GM06990 (cell line): ENCODE data around the gene PRXL2C.
"Not testable (repeated sequence)": the region's sequence is repeated elsewhere in the genome, so short reads cannot be mapped to it uniquely, and the experiment has no call there.

Experiments
- DNase-seq: peaks from one replicate; pipeline ENCODE4 v3.0.0-alpha.2; 2011; ENCODE audit not compliant: insufficient read length; ENCODE audit errors: extremely low read depth
- H3K27me3 ChIP-seq: replicated peaks from 2 replicates; pipeline ENCODE4 v1.6.0; 2011; ENCODE audit warnings: low read length; ENCODE audit not compliant: control insufficient read depth, insufficient read depth
- H3K36me3 ChIP-seq: 2 replicates; pipeline ENCODE4 v1.5.1; 2011; ENCODE audit warnings: low read length; ENCODE audit not compliant: control insufficient read depth, insufficient read depth
- H3K4me3 ChIP-seq: replicated peaks from 2 replicates; pipeline ENCODE4 v1.5.1; 2011; ENCODE audit warnings: low read depth, mild to moderate bottlenecking, control low read depth, low read length
- TF ChIP-seq, protein P1 (sequence below): IDR thresholded peaks from 2 replicates; pipeline ENCODE4 v1.5.1; 2011; ENCODE audit warnings: low read length, control low read depth, mild to moderate bottlenecking, inconsistent platforms; ENCODE audit not compliant: insufficient read depth, poor library complexity, severe bottlenecking

PRXL2C gene

DNA sequence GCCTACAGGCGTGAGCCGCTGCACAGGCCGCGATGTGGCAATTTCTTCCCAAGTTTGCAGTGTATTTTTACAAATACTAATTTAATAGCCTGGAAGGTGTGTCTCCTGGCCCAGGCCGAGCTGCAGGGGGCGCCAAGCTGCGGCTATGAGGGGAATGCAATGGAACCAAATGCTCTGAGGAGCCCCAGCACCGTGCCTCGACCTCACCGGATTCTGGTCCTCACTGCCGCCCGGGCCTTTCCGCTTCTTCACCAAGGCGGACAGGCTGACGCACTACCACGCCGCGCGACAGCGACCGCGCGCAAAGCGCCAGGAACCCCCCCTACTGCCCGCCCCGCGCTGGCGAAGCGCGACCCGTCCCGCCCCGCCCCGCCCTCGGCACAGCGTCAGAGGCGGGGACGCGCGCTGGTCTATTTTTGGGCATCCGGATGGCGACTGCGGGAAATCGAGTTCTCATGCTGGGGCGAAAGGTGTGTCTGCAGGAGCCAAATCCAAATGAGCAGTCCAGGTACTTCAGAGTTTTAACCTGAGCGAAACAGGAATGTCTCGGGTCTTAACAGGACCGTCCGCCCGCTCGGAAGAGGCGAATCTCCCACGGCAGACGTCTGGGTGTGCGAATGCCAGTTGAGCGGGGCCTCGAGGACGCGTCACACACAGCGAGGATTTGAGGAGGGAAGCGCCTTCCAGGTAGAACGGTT lies 31.7 kb upstream of the PRXL2C start:
- Histone ChIP-seq H3K27me3 (no peaks in the 10 kb centered on the region), H3K36me3 (no peaks in the 10 kb centered on the region), H3K4me3 (no peak overlapping the region)
- TF ChIP-seq, protein P1, sequence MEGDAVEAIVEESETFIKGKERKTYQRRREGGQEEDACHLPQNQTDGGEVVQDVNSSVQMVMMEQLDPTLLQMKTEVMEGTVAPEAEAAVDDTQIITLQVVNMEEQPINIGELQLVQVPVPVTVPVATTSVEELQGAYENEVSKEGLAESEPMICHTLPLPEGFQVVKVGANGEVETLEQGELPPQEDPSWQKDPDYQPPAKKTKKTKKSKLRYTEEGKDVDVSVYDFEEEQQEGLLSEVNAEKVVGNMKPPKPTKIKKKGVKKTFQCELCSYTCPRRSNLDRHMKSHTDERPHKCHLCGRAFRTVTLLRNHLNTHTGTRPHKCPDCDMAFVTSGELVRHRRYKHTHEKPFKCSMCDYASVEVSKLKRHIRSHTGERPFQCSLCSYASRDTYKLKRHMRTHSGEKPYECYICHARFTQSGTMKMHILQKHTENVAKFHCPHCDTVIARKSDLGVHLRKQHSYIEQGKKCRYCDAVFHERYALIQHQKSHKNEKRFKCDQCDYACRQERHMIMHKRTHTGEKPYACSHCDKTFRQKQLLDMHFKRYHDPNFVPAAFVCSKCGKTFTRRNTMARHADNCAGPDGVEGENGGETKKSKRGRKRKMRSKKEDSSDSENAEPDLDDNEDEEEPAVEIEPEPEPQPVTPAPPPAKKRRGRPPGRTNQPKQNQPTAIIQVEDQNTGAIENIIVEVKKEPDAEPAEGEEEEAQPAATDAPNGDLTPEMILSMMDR: no peak
- DNase-seq: peak; percentile 5

DNA sequence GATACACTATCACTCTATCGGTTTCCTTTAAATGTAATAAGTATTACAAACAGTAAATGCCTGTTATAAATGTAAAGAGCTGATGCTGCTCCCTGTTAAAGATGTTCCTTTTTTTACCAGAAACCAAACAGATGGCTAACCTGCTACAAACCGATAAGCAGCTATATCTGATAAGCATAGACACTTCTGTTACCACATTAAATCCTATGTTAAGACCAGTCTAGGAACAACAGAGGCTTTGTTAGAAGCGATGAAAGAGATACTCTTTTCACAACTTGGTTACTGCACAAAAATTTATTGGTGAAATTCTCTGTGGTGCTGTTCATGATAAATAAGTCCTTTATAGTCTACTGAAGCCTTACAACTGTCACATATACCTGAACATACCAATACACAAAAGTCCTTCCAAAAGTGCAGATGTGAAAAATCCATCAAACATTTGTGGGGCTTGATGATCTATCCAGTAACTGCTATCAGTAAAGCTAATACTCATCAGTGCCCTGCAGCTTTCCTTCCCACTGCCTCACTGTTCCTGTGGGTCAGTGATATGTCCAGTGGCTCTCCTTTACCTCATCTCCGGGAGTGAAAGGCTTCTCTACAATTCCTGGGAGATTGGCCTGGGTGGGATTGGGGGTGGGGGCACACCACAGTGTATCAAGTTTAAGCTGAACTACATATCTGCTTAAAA lies 25.8 kb upstream of the PRXL2C start:
- TF ChIP-seq, protein P1: no peak
- DNase-seq: no peak
- no peaks in the 10 kb centered on the region for H3K27me3 ChIP-seq
- H3K4me3 ChIP-seq: no peak overlapping the region
- H3K36me3 ChIP-seq: no peaks in the 10 kb centered on the region

DNA sequence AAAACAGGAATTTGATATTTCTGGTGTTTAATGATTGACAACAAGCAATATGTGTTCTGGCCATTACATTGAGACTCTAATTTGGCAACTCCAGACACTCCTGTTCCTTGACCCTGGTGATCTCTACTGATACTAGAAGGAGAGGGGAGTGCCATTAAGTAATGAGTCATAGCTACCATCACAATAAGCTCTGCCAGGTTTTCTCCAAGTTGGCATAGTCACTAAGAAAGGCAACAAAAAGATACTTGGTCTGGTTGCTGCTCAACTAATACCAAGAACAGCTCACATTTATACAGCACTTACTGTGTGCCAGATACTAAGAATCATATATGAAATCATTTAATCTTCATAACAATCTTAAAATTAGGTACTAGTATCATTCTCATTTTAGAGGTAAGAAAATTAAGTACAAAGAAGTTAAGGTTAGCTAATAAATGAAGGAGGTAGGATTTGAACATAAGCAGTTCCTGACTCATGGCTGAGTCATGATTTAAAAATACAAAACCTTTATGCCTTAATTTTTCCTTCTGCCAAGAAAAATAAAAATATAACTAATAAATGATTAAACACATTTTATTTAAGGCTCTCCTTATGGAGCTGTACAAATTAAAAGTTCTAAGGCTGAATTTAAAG lies 19.9 kb upstream of the PRXL2C start:
- no peaks in the 10 kb centered on the region for H3K27me3 ChIP-seq
- DNase-seq: no peak
- H3K4me3 ChIP-seq: no peak overlapping the region
- TF ChIP-seq, protein P1: no peak
- no peaks in the 10 kb centered on the region for H3K36me3 ChIP-seq

DNA sequence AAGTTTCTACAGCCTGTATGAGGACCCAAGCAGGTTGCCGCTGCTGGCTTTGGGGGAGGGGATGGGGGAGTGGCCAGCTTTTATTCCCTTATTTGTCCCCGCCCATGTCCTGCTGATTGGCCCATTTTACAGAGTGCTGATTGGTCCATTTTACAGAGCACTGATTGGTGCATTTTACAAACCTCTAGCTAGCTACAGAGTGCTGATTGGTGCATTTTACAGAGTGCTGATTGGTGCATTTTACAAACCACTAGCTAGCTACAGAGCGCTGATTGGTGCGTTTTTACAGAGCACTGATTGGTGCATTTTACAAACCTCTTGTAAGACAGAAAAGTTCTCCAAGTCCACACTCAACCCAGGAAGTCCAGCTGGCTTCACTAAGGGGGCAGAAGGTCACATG lies 18.7 kb upstream of the PRXL2C start:
- H3K27me3 ChIP-seq, H3K36me3 ChIP-seq, DNase-seq, H3K4me3 ChIP-seq: not testable (repeated sequence)

DNA sequence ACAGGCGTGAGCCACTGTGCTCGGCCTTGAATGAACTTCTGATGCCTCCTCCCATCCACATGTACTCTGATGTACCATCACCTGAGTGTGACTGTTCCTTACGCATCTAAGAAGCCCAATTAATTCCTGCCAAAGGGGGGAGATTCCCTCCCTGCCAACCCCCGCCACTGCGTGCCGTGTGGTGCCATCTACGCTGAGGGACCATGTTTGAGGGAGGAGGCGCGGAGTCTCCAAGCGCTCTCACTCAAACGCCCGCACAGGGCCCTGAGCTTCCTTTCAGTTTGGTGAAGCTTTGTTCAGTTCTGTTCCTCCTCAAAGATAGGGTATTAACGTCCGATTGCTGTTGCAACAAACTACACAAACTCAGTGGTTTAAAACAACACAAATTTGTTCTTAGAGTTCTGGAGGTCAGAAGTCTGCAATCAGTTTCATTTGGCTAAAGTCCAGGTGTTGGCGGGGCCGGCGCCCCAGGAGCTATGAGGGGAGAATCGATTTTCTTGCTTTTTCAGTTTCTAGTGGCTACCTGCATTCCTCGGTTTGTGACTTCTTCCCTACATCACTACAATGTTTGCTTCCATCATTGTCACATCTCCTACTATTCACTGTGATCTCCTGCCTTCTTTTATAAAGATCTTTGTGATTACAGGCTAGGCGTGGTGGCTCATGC lies 13.9 kb upstream of the PRXL2C start:
- TF ChIP-seq, protein P1: no peak
- no peak overlapping the region for H3K4me3 ChIP-seq
- H3K27me3 ChIP-seq: no peaks in the 10 kb centered on the region
- no peak for DNase-seq
- H3K36me3 ChIP-seq: no peaks in the 10 kb centered on the region

DNA sequence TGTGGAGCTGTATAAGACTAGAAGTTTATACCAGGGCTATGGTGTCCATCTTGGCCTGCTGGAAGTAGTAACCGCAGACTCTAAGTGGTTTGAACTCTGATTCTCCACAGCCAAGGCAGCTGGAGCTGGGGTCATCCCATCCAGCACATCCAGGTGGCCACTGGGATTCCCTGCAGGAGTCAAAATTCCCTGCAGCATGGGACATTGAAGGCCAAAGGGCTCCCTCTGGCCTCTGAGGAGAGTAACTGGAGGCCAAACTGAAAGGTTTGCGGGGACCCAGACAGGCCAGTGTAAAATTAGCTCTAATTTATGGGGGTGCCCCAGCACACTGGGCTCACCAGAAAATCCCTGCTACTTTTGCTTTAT lies 12.2 kb upstream of the PRXL2C start:
- DNase-seq: no peak
- Histone ChIP-seq H3K4me3 (no peak overlapping the region), H3K36me3 (no peaks in the 10 kb centered on the region), H3K27me3 (no peaks in the 10 kb centered on the region)
- TF ChIP-seq, protein P1: no peak
